Astrocyte of the spinal cord (primary cell): Measurements from ENCODE around the gene ECHDC3.
"Not testable (repeated sequence)": the region's sequence is repeated elsewhere in the genome, so short reads cannot be mapped to it uniquely, and the experiment has no call there.

Experiments used
- DNase-seq: peaks from one replicate; pipeline ENCODE4 v3.0.0; 2011; ENCODE audit warnings: low read depth, low spot score
- H3K4me3 ChIP-seq: 2 replicates; pipeline ENCODE4 v1.5.1; 2011; ENCODE audit warnings: low read depth, mild to moderate bottlenecking, low read length, moderate library complexity
- CTCF ChIP-seq: IDR thresholded peaks from 2 replicates; pipeline ENCODE4 v1.5.1; 2012; ENCODE audit warnings: low read depth, mild to moderate bottlenecking, low read length, inconsistent platforms
- in situ Hi-C: cut with HindIII; loops from 2 replicates; pipeline ENCODE4 v1.10.0; 2017; ENCODE audit warnings: low sequenced_read_pairs

Gene ECHDC3

GRCh38 chr10:11725912-11726311, 16.3 kb upstream of the ECHDC3 start:
- TF ChIP-seq CTCF, result no peak
- in situ Hi-C loops, result no loop called here
- DNase-seq, result no peak
- H3K4me3 ChIP-seq, result no peak overlapping the region

GRCh38 chr10:11727563-11727962, 14.6 kb upstream of the ECHDC3 start:
- DNase-seq, result no peak
- in situ Hi-C loops, result no loop called here
- TF ChIP-seq CTCF, result no peak
- no peak overlapping the region for H3K4me3 ChIP-seq

- TF ChIP-seq CTCF, result no peak
- in situ Hi-C loops, result no loop called here
- DNase-seq, result no peak
- H3K4me3 ChIP-seq, result no peak overlapping the region
Measured at GRCh38 chr10:11728353-11728752, 13.8 kb upstream of the ECHDC3 start.

- no peak for TF ChIP-seq CTCF
Measured at GRCh38 chr10:11729790-11730315, 12.3 kb upstream of the ECHDC3 start.

GRCh38 chr10:11730779-11731178, 11.4 kb upstream of the ECHDC3 start:
- TF ChIP-seq CTCF, result no peak
- no peak overlapping the region for H3K4me3 ChIP-seq
- no peak for DNase-seq
- in situ Hi-C loops, result no loop called here

More at GRCh38 chr10:11729790-11730315, 12.3 kb upstream of the ECHDC3 start:
- DNase-seq, result no peak
- H3K4me3 ChIP-seq, result no peak overlapping the region
- in situ Hi-C loops, result no loop called here

GRCh38 chr10:11736767-11737166, 5.4 kb upstream of the ECHDC3 start:
- DNase-seq, in situ Hi-C loops, H3K4me3 ChIP-seq: not testable (repeated sequence)

GRCh38 chr10:11737258-11738032, 4.7 kb upstream of the ECHDC3 start:
- DNase-seq, H3K4me3 ChIP-seq, in situ Hi-C loops: not testable (repeated sequence)
